HUES64 (cell line): ENCODE measurements around the gene RTTN.

Experiments
- H3K27ac ChIP-seq: 2 replicates; pipeline ENCODE4 v1.7.0; 2013; ENCODE audit warnings: low read depth, low read length, inconsistent platforms
- H3K27me3 ChIP-seq: 2 replicates; pipeline ENCODE4 v1.6.1; 2013; ENCODE audit warnings: mild to moderate bottlenecking, low read length; ENCODE audit not compliant: insufficient read depth
- H3K36me3 ChIP-seq: 2 replicates; pipeline ENCODE4 v1.6.1; 2013; ENCODE audit warnings: mild to moderate bottlenecking, low read length; ENCODE audit not compliant: insufficient read depth
- H3K4me1 ChIP-seq: 2 replicates; pipeline ENCODE4 v1.6.1; 2013; ENCODE audit warnings: mild to moderate bottlenecking, low read length, moderate library complexity; ENCODE audit not compliant: insufficient read depth
- H3K4me3 ChIP-seq: 2 replicates; pipeline ENCODE4 v1.5.1; 2013; ENCODE audit warnings: mild to moderate bottlenecking, low read length, moderate library complexity
- H3K9ac ChIP-seq: 2 replicates; pipeline ENCODE4 v1.6.1; 2013; ENCODE audit warnings: mild to moderate bottlenecking, low read depth, low read length
- H3K9me3 ChIP-seq: 2 replicates; pipeline ENCODE4 v1.6.1; 2013; ENCODE audit warnings: low read depth, low read length; ENCODE audit not compliant: insufficient read depth
- WGBS: fragments of 150-250, 120-280 bp; methylation state at CpG from one replicate; pipeline ENCODE4 v1.1.7; 2013; ENCODE audit warnings: missing lambda C conversion rate; 5-methylcytosine and 5-hydroxymethylcytosine counted together

Gene RTTN

GRCh38 chr18:70151614-70152013, 53.9 kb downstream of the RTTN start:
- WGBS: 94% methylated on average over 3 of the region's 3 CpGs
- H3K36me3 ChIP-seq: peaks cover 40% of the 10 kb centered on the region
- no peak overlapping the region for H3K9ac ChIP-seq
- H3K27me3 ChIP-seq: no peaks in the 10 kb centered on the region
- H3K4me3 ChIP-seq: no peak overlapping the region
- no peaks in the 10 kb centered on the region for H3K4me1 ChIP-seq
- no peak overlapping the region for H3K27ac ChIP-seq
- H3K9me3 ChIP-seq: no peaks in the 10 kb centered on the region

GRCh38 chr18:70149616-70150301, 55.7 kb downstream of the RTTN start:
- Histone ChIP-seq H3K27me3 (no peaks in the 10 kb centered on the region), H3K36me3 (peaks cover 55% of the 10 kb centered on the region), H3K4me3 (no peak overlapping the region), H3K27ac (no peak overlapping the region), H3K4me1 (no peaks in the 10 kb centered on the region), H3K9ac (no peak overlapping the region), H3K9me3 (no peaks in the 10 kb centered on the region)
- WGBS: 98% methylated on average over 5 of the region's 5 CpGs

DNA sequence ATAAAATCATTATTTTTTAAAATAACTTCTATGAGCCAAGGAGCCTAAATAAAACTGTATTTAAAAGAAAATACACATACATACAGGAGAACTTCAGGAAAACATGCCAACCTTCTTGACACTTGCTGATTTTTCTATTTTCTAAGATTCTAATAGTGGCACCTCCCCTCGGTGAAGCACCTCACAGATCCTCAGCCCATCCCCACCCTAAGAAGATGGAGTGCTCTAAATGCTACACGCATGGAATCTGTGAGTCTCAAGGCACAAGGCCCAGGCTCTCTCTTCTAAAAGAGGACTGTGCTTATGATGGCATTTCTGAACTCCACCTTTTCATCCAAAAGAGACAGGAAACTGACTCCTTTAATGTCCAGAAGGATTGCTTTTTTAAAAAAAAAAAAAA, 56.3 kb downstream of the RTTN start:
- Histone ChIP-seq H3K4me3 (no peak overlapping the region), H3K4me1 (no peaks in the 10 kb centered on the region), H3K27me3 (no peaks in the 10 kb centered on the region), H3K36me3 (peaks cover 55% of the 10 kb centered on the region), H3K9ac (no peak overlapping the region), H3K9me3 (no peaks in the 10 kb centered on the region), H3K27ac (no peak overlapping the region)
- WGBS: 95% methylated on average over 2 of the region's 2 CpGs

- 85% methylated on average over 8 of the region's 8 CpGs for WGBS
- peaks cover 55% of the 10 kb centered on the region for H3K36me3 ChIP-seq
Observed at GRCh38 chr18:70148039-70148938, 57.2 kb downstream of the RTTN start.

DNA sequence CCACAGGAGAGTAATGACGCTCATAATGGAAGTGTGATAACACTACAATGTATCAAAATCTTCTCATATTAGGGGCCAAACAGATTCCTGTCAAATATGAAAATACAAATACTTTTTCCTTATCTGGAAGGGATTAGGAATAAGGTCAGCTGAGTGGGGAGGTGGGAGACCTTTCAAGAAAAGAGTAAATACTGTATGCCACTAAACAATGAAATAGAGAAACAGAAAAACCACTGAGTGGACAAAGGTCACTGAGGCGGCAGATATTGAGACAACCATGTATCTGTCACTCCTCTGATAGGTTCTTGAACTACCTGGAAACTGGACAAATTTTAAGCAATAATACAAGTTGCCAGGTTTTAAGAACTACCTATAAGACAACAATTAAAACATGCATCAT, 59.3 kb downstream of the RTTN start:
- H3K36me3 ChIP-seq: peaks cover 58% of the 10 kb centered on the region
- WGBS: 94% methylated on average over 2 of the region's 2 CpGs
- no peak overlapping the region for H3K27ac ChIP-seq
- no peak overlapping the region for H3K4me3 ChIP-seq
- H3K9me3 ChIP-seq: no peaks in the 10 kb centered on the region
- no peaks in the 10 kb centered on the region for H3K4me1 ChIP-seq
- no peaks in the 10 kb centered on the region for H3K27me3 ChIP-seq
- no peak overlapping the region for H3K9ac ChIP-seq

More at GRCh38 chr18:70148039-70148938, 57.2 kb downstream of the RTTN start:
- Histone ChIP-seq H3K4me1 (no peaks in the 10 kb centered on the region), H3K4me3 (no peak overlapping the region), H3K9ac (no peak overlapping the region), H3K9me3 (no peaks in the 10 kb centered on the region), H3K27ac (no peak overlapping the region), H3K27me3 (no peaks in the 10 kb centered on the region)

GRCh38 chr18:70142001-70142400, 63.5 kb downstream of the RTTN start:
- Histone ChIP-seq H3K27ac (no peak overlapping the region), H3K9ac (no peak overlapping the region), H3K36me3 (peaks cover 28% of the 10 kb centered on the region), H3K27me3 (no peaks in the 10 kb centered on the region), H3K9me3 (no peaks in the 10 kb centered on the region), H3K4me3 (no peak overlapping the region), H3K4me1 (no peaks in the 10 kb centered on the region)
- 95% methylated on average over 3 of the region's 3 CpGs for WGBS

GRCh38 chr18:70139138-70139537, 66.3 kb downstream of the RTTN start:
- Histone ChIP-seq H3K36me3 (peaks cover 14% of the 10 kb centered on the region; the same call in 1 of the 2 replicates), H3K4me3 (no peak overlapping the region), H3K9ac (no peak overlapping the region), H3K4me1 (no peaks in the 10 kb centered on the region), H3K27ac (no peak overlapping the region), H3K9me3 (no peaks in the 10 kb centered on the region), H3K27me3 (no peaks in the 10 kb centered on the region)
- WGBS: no CpG with 5 or more reads among the region's 1 CpG

DNA sequence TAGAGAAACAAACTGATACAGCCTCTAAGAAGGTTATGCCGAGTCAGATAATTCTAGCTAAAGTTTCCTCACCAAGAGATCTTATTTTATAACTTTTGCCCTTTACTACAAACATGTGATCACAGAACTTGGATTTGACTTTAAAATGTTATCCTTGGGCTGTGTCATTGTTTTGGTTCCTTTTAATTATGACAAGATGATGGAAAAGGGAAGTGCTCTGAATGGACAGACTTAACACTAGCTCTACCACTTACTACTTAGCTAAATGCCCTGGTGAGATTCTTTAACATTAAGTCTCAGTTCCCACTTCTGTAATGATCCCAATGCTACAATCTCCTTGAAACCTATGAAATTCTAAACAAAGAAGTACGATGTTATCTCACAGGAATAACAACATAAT, 69.9 kb downstream of the RTTN start:
- Histone ChIP-seq H3K9me3 (no peaks in the 10 kb centered on the region), H3K27me3 (no peaks in the 10 kb centered on the region), H3K4me1 (no peaks in the 10 kb centered on the region), H3K4me3 (no peak overlapping the region), H3K9ac (no peak overlapping the region), H3K27ac (no peak overlapping the region), H3K36me3 (peaks cover 10% of the 10 kb centered on the region; the same call in 1 of the 2 replicates)
- WGBS: 100% methylated on average over 2 of the region's 2 CpGs

DNA sequence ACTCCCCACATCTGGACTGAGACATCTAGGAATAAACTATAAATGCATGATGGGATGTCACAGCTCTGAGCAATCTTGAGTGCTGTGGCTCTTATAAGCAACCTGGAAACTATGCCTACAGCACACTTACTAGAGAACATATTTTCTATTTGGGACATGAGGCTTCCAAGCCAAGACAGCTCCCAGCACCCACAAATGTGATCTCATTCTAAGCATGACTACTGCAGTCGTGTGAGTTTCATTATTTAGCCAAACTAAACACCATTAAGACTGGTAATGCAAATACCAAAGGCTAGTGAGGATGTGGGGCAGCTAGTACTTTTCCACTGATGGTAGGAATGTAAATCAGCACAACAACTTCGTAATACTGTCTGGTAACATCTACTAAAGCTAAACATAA, 72.5 kb downstream of the RTTN start:
- no peaks in the 10 kb centered on the region for H3K9me3 ChIP-seq
- H3K27me3 ChIP-seq: no peaks in the 10 kb centered on the region
- H3K4me3 ChIP-seq: no peak overlapping the region
- H3K9ac ChIP-seq: no peak overlapping the region
- H3K4me1 ChIP-seq: no peaks in the 10 kb centered on the region
- WGBS: 94% methylated on average over 2 of the region's 2 CpGs
- no peak overlapping the region for H3K27ac ChIP-seq
- H3K36me3 ChIP-seq: peaks cover 6% of the 10 kb centered on the region; the same call in 1 of the 2 replicates

DNA sequence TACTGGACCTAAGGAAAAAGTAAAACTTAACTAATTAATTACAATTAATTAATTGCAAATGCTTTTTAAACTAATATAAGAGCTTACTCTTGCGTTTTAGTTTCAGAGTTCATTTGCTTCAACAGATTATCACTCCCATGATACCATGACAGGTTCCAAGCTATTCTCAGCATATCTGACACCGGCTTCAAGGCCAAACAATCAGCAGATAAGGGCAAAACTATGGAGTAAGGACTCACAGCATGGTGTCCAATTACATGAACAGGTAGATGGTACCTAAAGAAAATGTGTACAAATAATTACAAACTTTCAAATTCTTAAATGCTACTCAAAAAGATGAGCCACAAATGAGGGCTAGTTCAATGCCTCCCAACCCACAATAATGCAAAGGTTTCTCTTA, 77.2 kb downstream of the RTTN start:
- Histone ChIP-seq H3K27me3 (no peaks in the 10 kb centered on the region), H3K9me3 (no peaks in the 10 kb centered on the region), H3K4me3 (no peak overlapping the region), H3K27ac (no peak overlapping the region), H3K36me3 (peaks cover 13% of the 10 kb centered on the region), H3K4me1 (no peaks in the 10 kb centered on the region), H3K9ac (no peak overlapping the region)
- WGBS: 94% methylated on average over 2 of the region's 2 CpGs

DNA sequence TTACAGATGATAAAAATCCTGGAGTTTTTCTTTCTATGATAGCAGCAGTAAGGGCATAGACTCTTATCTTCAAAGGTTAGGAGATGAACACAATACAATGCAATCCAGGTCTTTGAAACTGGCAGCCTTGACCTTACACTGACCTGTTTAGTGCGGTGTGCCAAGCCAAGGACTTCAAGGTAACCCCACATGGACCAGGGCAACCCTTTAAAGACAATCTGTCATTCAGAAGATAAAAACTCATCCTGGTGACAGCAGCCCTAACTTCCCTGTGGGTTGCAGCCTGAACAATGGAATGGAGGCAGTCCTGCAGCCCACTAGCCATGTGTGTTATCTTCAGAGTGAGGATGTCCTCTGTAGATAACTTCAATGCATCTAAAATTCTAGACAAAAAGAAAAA, 78.1 kb downstream of the RTTN start:
- WGBS: 92% methylated on average over 1 of the region's 1 CpG
- no peaks in the 10 kb centered on the region for H3K27me3 ChIP-seq
- no peaks in the 10 kb centered on the region for H3K9me3 ChIP-seq
- H3K36me3 ChIP-seq: peaks cover 13% of the 10 kb centered on the region
- no peak overlapping the region for H3K27ac ChIP-seq
- no peak overlapping the region for H3K9ac ChIP-seq
- no peak overlapping the region for H3K4me3 ChIP-seq
- H3K4me1 ChIP-seq: no peaks in the 10 kb centered on the region
